OCI-LY3 (cell line): ENCODE results near the gene ARHGAP19.

Experiments used
- H2AFZ ChIP-seq: fragments of 200-600, 300-600 bp; shearing (Covaris generic); 2 replicates; pipeline ENCODE4 v1.6.0; 2014; ENCODE audit warnings: antibody characterized with exemption, low read depth, low read length
- H3K27ac ChIP-seq: fragments of 200-600, 300-600 bp; sonication (generic); 2 replicates; pipeline ENCODE4 v1.5.1; 2014; ENCODE audit warnings: mild to moderate bottlenecking, low read length, moderate library complexity, mixed read lengths
- H3K27me3 ChIP-seq: fragments of 200-600, 300-600 bp; sonication (generic); 2 replicates; pipeline ENCODE4 v1.6.1; 2014; ENCODE audit warnings: low read depth, low read length, mixed read lengths
- H3K36me3 ChIP-seq: fragments of 200-600, 300-600 bp; sonication (generic); replicated peaks from 2 replicates; pipeline ENCODE3; 2014; ENCODE audit warnings: low read depth, low read length, mixed read lengths
- H3K4me1 ChIP-seq: fragments of 300-600, 200-600 bp; sonication (generic); 2 replicates; pipeline ENCODE4 v1.6.1; 2014; ENCODE audit warnings: low read length, mixed read lengths
- H3K4me2 ChIP-seq: fragments of 200-600, 300-600 bp; sonication (generic); 2 replicates; pipeline ENCODE4 v1.6.1; 2014; ENCODE audit warnings: low read length, mixed read lengths
- H3K4me3 ChIP-seq: fragments of 300-600, 200-600 bp; sonication (generic); 2 replicates; pipeline ENCODE4 v1.5.1; 2014; ENCODE audit warnings: antibody characterized with exemption, mild to moderate bottlenecking, low read length, moderate library complexity
- H3K79me2 ChIP-seq: fragments of 300-600, 200-600 bp; shearing (Covaris generic); 2 replicates; pipeline ENCODE4 v1.6.1; 2014; ENCODE audit warnings: mild to moderate bottlenecking, low read length, mixed read lengths
- H3K9ac ChIP-seq: fragments of 300-600, 200-600 bp; shearing (Covaris generic); 2 replicates; pipeline ENCODE4 v1.6.0; 2014; ENCODE audit warnings: mild to moderate bottlenecking, low read length, moderate library complexity
- H3K9me3 ChIP-seq: fragments of 200-600, 300-600 bp; shearing (Covaris generic); 2 replicates; pipeline ENCODE4 v1.6.1; 2014; ENCODE audit warnings: low read length, mixed read lengths; ENCODE audit not compliant: insufficient read depth
- H4K20me1 ChIP-seq: fragments of 200-600, 300-600 bp; sonication (generic); 2 replicates; pipeline ENCODE4 v1.6.1; 2016; ENCODE audit warnings: low read length, mixed read lengths; ENCODE audit not compliant: insufficient read depth
- CTCF ChIP-seq: fragments of 200-600, 300-600 bp; sonication (generic); IDR thresholded peaks from 2 replicates; pipeline ENCODE4 v1.5.1; 2014; ENCODE audit warnings: antibody characterized with exemption, low read length, low read depth
- EZH2phosphoT487 ChIP-seq: fragments of 200-600 bp; shearing (Covaris generic); IDR thresholded peaks from 2 replicates; pipeline ENCODE4 v1.6.1; 2018; ENCODE audit warnings: antibody characterized with exemption, mixed run types, low read depth

Gene ARHGAP19

DNA sequence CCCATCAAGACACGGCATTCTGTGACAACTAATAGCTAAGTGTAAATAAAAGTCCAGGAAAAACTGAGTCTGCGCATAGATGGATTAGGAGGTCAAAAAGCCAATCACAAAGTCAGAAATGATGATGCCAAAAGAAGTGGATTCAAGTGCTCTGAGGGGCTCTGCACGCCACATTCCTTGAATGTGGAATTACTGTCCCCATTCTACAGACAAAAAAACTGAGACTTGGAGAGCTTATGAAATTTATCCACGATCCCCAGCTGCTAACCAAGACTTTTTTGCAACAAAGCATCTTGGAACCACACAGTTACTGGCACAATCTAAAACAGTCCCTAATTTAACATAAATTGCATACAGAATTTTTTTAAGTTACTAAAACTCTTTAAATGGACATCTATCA lies 57.1 kb downstream of the ARHGAP19 start:
- TF ChIP-seq CTCF = no peak
- TF ChIP-seq EZH2phosphoT487 = no peak
- Histone ChIP-seq H3K4me2 (no peak overlapping the region), H3K36me3 (no peaks in the 10 kb centered on the region), H2AFZ (no peak overlapping the region), H3K4me1 (no peaks in the 10 kb centered on the region), H3K79me2 (no peaks in the 10 kb centered on the region), H3K9ac (no peak overlapping the region), H3K27me3 (no peaks in the 10 kb centered on the region), H4K20me1 (no peaks in the 10 kb centered on the region), H3K9me3 (no peaks in the 10 kb centered on the region), H3K4me3 (no peak overlapping the region), H3K27ac (no peak overlapping the region)

GRCh38 chr10:97234400-97234799 lies 58.0 kb downstream of the ARHGAP19 start:
- Histone ChIP-seq H3K36me3 (peaks cover under 1% of the 10 kb centered on the region), H2AFZ (no peak overlapping the region), H4K20me1 (no peaks in the 10 kb centered on the region), H3K27ac (no peak overlapping the region), H3K79me2 (no peaks in the 10 kb centered on the region), H3K4me3 (no peak overlapping the region), H3K4me1 (no peaks in the 10 kb centered on the region), H3K27me3 (no peaks in the 10 kb centered on the region), H3K4me2 (no peak overlapping the region), H3K9me3 (no peaks in the 10 kb centered on the region), H3K9ac (no peak overlapping the region)
- TF ChIP-seq EZH2phosphoT487 (no peak), CTCF (peak; percentile 50)

DNA sequence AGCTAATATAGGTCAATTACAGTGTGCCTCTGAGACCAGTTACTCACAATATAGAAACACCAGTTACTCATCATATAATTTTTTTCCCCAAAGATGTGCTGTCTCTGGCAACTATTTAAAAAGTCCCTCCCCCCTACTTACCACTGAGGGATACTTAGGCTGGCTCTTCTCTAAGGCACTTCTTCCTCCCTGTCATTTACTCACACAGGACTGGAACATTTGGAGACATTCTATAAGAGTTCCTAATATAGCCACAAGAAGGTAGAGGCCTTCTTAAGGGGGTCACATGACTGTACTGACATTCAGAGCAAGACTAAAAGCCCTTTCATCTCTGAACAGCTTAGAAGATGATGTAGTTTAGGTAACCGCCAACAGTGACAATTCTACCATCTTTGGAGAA lies 62.3 kb downstream of the ARHGAP19 start:
- no peak overlapping the region for H3K9ac ChIP-seq

DNA sequence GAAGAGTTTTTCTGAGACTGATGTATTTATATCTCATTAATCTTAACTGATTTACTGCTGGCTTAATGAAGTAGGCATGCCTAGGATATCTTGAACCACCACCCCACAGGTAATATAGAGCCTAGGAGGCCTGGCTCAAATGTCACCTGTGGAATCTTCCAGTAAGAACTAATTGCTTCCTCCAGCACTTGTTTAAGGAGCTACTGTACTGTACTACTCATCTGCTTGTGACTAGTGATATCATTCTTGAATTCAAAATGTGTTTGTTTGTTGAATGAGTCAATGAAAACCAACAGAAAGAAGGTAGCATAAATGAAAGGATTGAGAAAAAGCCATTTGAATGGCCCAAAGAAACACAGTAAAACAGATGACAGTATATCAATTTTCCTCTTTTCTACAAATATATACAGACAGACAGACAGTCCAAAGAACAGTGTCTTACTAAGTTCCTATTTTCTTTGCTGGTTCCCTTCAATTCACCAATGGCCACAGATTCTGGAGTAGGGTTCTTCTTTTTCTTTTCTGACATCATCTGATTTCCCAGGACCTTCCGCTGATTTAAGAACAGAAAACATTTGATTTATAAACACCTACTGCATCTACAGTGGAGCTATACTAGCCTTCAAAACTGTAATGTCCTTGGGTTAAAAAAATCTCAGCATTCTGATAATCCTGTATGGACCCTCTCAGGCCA lies 63.0 kb downstream of the ARHGAP19 start:
- Histone ChIP-seq H3K27ac (no peak overlapping the region), H3K4me1 (no peaks in the 10 kb centered on the region), H3K27me3 (no peaks in the 10 kb centered on the region), H4K20me1 (no peaks in the 10 kb centered on the region), H3K4me3 (no peak overlapping the region), H3K9me3 (no peaks in the 10 kb centered on the region), H3K4me2 (no peak overlapping the region), H3K9ac (no peak overlapping the region), H3K79me2 (no peaks in the 10 kb centered on the region), H2AFZ (no peak overlapping the region), H3K36me3 (peaks cover 11% of the 10 kb centered on the region)
- no peak for TF ChIP-seq CTCF

More for the DNA sequence above, 62.3 kb downstream of the ARHGAP19 start:
- Histone ChIP-seq H3K79me2 (no peaks in the 10 kb centered on the region), H3K9me3 (no peaks in the 10 kb centered on the region), H2AFZ (no peak overlapping the region), H3K27me3 (no peaks in the 10 kb centered on the region), H3K36me3 (peaks cover 11% of the 10 kb centered on the region), H3K4me1 (no peaks in the 10 kb centered on the region), H4K20me1 (no peaks in the 10 kb centered on the region), H3K4me3 (no peak overlapping the region), H3K4me2 (no peak overlapping the region), H3K27ac (no peak overlapping the region)
- no peak for TF ChIP-seq CTCF
- no peak for TF ChIP-seq EZH2phosphoT487
